COR-L47 (cell line): ENCODE results near the gene BIK.

Experiments used
- DNase-seq: peaks from one replicate; lab custom pipeline; 2025; lab: John Stamatoyannopoulos, UW

Gene BIK

DNA sequence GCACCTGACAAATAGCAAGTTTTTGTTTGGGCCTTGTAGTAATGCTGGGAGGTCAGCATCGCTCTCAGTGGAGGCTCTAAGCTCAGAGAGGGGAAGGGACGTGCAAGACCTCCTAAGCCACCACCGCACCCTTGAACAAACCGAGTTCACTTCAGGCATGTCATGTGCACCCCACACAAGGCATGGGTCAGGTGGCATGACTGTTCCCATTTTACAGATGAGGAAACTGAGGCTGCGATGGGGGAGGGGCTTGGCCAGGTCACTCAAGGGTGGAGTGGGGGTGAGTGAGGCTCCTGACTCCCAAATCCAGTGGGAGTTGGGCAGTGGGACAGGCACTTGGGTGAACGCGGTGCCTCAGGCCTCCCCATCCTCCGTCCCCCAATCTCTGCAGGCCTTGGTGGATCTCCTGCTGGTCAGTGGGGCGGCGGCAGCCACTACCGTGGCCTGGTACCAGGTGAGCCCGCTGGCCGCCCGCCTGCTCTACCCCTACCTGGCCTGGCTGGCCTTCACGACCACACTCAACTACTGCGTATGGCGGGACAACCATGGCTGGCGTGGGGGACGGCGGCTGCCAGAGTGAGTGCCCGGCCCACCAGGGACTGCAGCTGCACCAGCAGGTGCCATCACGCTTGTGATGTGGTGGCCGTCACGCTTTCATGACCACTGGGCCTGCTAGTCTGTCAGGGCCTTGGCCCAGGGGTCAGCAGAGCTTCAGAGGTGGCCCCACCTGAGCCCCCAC, 52.0 kb downstream of the BIK start:
- no peak for DNase-seq

DNA sequence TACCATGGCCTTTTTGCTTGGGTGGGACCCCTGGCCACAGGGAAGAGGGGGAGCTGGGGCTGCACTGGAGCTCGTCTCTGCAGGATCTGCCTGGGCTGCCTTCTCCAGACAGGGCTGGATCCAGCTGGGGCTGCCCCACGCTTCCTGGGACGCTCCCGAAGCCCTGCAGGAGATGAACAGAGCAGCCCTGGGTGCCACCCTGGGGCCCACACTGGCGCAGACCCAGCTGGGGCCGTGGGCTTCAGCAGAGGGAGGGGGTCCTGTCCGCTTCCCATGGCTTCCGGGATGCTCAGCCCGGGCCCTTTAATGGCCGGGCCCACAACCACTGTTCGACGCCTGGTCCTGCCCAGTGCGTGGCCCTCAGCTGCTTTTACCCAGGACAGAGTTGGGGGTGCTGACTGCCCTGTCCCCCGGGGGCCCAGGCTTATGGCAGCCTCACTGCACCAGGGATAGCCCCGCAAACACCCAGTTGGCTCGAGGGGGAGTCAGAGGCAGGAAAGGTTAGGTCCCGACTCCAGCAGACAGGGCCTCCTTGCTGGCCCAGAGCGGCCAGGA, 52.8 kb downstream of the BIK start:
- no peak for DNase-seq

DNA sequence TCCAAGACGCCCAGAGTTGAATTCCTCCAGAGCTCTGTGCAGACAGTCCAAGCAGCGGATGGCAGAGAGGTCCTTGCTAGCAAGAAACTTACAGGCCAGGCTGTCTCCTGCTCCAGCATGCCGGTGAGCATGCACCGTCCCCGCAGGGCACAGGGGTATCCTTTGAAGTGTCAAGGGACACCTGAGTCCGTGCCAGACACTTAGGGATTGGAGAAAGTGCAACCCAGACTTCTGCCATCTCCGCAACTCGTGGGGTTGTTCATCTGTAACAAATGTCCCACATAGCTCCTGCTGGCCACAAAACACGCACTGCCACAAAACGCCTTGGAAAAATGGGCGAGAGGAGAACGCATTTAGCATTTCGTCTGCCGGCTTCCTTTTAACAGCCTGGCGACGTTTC, 54.1 kb downstream of the BIK start:
- no peak for DNase-seq

DNA sequence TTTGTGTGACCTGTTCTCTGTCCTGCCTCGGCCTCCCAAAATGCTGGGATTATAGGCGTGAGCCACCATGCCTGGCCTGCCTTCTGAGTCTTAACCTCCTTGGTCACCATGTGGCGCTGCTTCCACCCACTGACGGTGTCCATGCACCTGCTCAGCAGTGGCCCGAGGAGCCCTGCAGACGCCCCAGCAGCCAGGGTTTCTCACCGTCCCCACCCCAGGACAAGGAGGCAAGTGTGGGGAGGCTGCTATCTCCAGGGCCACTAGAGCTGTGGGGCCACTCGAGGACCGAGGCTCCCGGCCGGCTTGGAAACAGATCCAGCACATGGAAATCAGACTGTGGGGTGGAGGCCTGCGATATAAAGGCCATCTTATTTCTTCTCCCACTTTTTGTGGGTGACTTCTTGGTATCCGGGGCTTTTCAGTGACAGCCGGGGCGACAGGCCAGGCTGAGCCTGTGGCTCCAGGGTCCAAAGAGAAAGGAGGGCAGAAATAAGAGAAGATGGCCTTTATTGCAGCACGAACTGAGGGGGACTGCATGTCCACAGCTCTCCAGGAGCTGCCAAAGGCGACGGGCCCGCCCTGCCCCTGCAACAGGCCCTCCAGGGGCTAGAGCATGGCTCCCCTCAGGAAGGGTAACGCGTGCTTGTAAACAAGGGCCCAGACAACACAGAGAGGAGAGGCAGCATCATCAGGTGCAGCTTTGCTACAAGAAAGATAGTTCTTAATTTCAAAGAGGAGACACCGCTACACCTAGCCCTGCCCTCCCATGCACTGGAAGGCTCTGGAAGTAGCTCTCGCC, 55.8 kb downstream of the BIK start:
- no peak for DNase-seq

DNA sequence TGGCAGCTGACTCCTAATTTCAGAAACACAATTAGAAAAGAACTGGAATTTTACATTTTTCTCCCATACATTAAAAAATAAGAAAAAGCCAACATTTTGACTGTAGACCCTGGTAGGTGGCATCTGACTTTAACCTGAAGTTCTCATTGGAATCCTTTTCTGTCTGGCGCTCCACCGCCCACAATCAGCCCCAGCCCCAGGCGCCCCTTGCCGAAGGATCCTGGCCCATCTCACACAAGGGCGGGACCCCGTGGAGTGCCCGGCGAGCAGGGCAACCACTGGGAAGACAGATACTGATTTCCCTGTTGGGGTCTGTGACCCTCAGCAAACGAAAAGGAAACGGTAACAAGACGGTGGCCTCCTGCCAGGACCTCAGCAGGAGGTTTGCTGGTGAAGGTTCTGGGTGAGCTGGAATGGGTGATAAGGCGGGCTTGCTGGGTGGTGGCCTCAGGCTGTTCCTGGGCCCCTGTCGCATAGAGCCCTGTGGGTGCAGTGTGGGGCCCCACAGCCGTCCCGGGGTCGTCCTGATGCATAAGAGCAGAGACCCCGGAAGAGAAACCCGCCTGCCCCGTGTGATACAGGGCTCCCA, 56.5 kb downstream of the BIK start:
- no peak for DNase-seq

DNA sequence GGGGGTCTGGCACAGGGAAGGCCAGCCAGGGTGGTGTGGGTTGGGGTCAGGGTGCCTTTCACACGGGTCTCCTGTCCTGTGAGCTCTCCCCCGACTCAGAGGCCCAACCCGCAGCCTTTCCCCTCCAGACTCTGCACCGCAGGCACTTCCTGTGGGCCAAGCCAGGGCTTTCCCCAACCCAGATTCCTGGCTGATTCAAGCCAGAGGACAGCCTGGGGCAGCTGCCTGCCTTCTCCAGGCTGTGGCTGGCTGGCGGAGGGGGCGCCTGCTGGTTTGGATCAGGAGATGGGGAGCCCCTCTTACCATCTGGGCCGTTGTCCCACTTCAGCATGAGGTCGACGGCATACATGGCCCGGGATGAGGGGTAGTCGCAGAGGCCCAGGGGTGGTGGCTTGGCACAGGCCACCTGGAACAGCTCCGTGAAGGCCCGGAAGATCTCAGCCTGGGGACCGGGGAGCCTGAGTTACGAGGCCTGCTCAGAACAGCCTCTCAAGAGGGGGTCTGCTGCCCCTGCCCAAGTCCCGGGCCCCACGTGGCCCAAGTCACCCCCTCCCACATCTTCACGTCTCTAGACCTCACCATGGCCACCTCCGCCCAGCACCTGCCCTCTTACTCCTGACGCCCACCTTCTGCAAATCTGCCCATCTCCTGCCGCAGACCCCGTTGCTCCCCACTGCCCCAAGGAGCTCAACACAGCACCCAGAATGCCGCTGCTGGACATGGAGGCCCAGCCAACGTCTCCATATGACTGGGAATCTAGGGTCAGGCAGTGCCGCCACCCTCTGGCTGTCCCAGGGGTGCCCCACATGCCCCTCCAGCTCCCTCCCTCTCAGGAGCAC, 58.1 kb downstream of the BIK start:
- DNase-seq: no peak

DNA sequence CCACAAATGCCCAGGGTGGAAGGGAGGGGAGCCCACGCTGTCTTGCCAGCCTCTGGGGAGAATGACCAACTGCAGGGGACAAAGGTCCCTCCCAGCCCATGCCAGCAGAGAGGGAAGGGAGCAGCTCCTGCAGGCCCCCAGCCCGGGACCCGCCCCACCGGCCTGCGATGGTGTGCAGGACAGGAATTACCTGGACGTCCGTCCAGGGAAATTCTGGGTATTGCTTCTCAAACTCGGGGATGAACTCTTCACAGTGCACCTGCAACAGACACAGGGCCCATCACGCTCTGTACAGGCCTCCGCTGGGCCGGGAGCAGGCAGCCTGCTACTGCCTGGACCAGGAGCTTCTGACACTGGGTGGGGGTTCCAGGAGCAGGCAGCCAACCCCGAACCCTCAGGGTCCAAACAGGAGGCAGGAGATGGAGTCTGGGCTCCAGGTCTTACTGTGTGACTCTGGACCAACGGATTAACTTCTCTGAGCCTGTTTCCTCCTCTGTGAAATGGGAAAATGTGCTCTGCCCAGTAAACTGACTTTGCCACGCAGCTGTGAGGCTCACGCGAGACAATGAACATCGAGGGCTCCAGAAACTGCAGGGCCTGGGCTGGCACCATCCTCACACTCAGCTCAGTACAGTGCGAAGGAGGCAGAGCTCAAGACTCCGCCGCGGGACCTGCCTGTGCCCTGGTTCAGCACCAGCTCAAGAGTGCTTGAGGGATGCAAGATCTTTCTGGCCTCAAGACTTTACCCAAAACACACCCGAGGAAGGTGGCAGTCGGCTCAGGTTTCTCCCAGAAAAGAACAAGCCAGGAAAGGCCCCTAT, 59.0 kb downstream of the BIK start:
- no peak for DNase-seq

DNA sequence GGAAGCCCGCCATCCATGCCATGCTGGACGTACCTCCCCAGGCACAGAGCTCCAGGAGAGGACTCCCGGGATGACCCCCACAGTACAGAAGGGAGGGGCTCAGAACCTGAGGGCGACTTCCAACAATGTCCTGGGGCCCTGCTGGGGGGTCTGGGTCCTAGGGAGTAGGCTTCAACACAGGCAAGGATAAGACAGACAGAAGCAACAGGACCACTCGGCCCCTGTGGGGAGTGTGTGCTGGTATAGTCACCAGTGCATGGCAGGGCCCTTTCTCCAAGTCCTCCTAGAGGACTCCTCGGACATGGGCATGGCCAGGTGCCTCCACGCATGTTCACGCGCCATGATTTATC, 59.6 kb downstream of the BIK start:
- DNase-seq: no peak

DNA sequence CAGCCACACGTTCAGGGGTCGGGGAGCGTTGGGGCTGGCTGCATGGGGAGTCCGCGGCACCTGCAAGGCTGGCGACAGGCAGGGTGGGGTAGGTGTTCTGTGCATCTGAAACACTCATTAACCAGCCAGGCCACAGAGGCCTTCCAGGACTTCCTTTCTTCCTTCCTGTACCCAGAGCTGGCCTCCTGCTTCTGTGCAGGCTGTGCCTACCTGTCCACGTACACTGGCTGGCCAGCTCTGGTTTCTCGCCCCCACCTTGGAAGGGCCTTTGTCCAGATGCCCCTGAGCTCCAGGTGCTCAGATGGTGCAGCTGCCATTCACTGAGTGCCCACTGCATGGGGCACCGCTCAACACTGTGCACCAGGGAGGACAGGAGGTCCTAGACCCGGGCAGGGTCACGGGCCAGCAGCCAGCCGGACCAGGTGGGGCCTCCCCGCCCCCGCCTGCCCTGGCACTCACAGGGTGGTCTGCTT, 60.5 kb downstream of the BIK start:
- DNase-seq: no peak

DNA sequence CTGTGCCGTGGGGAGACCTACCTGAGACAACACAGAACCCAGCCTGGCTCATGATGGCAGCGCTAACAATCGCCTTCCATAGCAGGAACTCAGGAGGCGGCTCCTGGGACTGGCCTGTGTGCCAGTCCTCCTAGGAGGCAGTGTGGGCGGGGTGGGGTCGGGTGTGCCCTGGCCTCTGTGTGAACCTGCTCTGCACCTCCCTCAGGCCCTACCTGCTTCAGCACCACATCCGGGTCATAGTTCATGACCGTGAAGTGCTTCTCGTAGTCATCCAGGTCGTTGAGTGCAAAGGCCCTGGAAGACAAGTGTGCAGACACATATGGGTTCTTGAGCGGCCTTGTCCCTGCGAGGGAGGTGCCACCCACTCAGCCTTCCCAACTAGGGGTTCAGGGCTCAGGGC, 61.1 kb downstream of the BIK start:
- DNase-seq: no peak

DNA sequence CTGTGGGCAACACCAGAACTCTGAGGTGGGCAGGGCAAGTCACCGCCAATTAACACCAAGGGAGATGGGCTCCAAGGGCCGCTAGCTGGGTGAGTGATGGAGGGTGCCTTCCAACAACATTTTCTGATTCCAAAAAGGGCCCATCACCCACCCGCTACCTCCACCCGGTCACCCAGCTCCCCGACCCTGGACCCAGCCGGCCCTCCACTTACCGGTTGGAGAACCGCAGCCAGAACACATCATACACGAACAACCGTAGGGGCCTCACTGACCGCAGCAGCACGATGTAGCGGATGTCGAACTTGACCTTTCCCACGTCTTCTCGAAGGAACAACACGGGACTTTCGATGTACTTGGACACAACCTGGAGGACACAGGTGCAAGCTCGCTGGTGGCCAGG, 61.6 kb downstream of the BIK start:
- no peak for DNase-seq

DNA sequence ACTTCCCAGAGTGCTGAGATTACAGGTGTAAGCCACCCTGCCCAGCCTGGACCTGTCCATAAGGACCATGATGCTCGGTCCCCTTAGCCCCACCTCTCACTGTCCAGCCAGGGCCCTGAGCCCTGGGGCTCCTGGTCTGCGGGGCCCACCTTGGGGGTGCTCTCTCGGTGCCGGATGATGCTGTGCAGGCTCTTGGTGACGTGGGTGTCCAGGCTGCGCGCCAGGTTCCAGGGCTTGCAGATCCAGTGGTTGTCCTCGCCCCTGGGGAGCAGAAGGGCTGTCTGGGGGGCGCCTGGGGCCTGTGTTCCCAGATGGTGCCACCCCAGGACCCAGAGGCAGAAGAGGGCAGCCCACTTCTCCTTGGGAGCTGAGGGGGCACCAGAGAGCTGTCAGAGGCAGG, 63.0 kb downstream of the BIK start:
- no peak for DNase-seq

DNA sequence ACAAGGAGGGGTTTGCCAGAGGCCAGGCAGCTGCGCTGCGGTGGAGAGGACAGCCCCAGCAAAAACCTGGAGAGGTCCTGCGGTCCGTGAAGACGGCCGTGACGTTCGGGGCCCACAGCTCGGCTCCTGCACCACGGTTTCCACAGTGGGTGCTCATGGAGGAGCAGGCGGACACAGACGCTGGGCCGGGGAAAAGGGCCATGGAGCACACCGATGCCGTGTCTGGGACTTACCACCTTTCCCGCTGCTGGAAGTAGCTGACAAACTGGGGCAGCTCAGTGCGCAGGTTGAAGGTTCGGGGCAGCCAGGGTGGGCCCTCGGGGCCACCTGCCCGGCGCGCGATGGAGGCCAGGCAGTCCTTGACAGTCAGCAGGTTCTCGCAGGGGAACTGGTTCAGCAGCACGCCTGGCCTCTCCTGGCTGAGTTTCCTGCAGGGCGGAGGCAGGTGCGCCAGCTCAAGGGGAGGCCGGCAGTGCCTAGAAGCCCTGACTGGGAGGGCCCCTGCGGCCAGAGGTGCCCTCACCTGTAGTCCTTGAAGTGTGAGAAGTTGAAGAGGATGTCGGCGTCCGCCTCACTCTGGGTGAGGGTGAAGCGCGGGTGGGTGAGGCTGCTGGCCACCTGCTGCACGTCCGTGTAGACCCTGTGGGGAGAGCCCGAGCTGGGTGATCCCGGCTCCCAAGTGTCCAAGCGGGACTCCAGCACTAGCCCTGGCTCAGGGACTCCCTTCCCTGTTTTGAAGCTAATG, 63.6 kb downstream of the BIK start:
- no peak for DNase-seq

DNA sequence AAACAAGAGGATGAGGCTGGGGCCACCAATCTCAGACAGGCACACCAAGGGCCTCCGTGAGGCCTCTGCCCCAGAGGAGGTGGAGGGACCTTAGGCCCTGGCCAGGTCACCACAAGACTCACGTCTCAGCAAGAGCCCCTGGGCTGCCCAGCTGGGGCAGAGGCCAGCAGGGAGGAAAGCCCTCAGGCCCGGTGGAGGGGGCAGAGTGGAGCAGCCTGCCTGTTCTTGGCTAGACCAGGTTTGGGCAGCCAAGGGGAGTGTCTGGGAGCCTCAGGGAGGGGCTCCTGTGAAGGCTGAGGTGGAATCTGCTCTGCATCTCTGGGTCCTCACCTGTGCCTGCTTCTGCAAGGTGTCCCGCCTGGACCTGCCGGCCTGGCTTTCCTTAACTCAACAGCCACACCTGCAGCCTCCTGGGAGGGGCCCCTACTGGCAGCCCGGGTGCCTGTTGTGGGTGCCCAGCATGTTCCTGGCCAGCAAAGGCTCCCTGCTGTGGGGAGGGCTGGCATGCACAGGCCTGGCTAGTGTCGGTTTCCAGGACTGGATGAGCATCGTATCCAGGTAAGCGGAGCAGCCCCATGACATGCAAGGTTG, 64.5 kb downstream of the BIK start:
- DNase-seq: peak; percentile 83

DNA sequence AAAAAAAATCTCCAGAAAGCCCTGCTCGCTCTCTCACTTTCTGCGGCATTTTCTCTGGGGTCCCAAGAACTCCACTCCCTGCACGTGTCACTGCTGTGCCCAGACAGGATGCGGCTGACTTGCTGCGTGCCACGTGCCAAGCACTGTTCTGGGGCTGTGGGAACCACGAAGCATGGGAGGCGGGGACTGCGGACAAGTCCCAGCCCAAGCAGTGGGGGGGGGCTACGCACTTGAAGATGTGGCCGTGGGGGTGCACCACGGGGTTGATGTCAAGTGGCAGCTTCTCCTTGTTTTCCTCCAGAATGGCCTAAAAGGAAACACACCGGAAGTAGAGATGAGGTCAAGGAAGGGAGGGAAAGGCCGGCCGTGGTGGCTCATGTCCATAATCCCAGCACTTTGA, 65.5 kb downstream of the BIK start:
- no peak for DNase-seq

DNA sequence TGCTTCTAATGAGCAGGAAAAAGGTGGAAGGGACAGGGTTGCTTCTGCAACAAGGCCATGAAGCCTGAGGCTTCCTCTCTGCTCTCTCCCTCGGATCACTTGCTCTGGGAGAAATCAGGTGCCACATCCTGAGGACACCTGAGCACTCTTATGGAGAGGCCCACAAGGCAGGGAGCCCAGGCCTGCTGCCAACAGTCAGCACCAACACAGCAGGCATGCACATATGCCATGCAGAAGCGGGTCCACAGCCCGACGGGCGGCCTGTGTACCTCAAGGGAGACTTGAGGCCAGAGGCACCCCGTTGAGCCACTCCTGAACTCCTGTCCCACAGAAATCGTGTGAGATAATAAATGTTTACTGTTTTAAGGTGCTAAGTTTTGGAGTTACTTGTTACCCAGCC, 66.9 kb downstream of the BIK start:
- no peak for DNase-seq
